HG03045 (cell line): ENCODE measurements around the gene LSM14B.
"Not testable (repeated sequence)": the region's sequence is repeated elsewhere in the genome, so short reads cannot be mapped to it uniquely, and the experiment has no call there.

ENCODE experiments used
- ATAC-seq: cut with Tn5 transposase; IDR thresholded peaks from one replicate; pipeline ENCODE4 v1.9.1; 2021; ENCODE audit warnings: mild to moderate bottlenecking, moderate library complexity; ENCODE audit not compliant: unreplicated experiment

LSM14B gene

DNA sequence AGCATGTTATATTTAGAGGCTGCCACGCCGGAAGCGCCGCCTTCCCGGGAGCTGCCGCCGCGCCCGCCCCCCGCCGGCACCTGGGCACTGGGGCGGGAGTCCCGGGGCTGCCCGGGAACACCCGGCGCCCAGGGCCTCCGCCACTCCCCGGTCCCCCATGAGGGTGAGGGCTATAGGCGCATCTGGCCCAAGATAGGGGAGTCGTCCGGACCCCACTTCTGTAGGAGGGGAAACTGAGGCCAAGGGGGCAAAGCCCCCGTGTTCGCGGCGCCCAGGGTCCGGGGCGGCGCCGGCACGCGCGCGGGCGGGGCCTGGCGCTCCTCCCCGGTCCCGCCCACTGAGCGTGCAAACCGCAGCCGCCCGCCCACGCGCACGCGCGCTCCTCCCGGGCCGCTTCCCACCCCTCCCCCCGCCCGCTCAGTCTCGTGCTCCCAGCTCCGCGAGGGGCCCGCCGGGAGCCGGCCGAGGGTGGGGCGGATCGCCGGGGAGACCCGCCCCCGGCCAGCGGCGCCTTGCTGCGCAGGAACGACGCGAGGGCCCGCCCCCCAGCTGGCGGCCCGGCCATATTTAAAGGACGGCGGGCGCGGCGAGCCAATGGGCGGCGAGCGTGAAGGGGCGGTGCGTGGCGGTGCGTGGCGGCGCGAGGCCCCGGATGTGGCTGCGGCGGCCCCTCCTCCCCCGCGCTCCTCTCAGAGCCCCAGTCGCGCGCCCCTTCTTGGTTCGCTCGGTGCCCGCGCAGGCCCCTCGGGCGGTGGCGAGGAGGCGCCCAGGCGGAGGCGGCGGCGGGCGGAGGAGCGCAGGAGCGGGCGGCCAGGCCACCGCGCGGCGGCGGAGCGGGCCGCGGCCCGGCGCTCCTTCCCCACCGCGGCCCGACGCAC lies at the start of gene LSM14B:
Gene LSM14B, plus strand, starts transcription at position 700 of the 878 bp plus-strand sequence. CDS start 192 bp downstream, outside the sequence.
- peak; percentile 80 for ATAC-seq

DNA sequence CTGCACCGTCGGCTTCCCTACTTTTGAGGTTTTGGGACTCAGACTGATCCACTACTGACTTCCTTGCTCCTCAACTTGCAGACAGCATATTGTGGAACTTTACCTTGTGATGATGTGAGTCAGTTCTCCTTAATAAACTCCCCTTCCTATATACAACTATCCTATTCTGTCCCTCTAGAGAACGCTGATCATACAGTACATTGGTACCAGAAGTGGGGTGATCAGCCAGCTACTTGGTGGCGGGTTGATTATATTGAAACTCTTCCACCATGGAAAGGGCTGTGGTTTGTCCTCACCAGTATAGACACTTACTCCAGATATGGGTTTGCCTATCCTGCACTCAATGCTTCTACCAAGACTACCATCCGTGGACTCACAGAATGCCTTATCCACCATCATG lies 49.0 kb upstream of the LSM14B start:
- ATAC-seq = no peak

DNA sequence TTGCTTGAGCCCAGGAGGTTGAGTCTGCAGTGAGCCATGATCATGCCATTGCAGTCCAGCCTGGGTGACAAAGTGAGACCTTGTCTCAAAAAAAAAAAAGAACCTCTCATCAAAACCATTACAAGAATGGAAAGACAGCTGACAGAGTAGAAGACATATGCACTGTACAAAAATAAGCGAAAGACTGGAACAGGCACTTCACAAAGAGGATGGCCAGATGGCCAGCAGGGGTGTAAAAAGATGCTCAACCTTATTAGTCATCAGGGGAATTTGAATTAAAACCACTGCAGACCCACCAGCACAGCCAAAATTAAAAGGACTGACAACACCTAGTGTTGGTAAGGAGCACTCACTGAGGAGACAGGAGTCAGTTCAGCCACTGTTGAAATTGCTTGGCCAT lies 43.1 kb upstream of the LSM14B start:
- ATAC-seq = no peak

DNA sequence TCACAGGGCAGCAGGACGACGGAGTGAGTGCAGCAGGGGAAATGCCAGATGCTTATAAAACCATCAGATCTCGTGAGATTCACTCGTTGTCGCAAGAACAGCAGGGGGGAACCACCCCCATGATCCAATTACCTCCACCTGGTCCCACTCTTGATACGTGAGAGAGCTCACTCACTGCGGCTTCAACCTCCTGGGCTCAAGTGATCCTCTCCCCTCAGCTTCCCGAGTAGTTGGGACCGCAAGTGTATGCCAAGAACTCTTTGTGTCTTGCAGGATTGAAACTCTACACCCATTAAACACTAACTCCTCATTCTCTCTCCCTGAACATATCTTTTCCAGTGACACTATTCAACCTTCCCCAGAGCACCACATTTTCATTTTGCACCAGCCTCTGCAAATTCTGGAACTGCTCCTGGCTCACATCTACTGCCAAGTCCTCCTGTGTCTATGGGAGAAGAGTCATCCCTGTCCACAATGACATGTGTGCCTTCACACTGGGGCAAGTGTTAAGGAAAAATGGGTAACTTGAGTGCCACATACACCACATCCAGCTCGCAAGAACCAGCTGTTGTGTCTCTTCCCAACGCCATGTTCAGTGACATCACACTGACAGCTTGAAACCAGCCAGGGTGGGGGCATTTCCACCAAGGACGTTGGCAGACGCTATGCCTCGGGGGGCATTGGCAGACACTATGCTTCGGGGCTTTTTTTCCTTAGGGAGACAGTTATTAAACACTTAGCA lies 41.9 kb upstream of the LSM14B start:
- no peak for ATAC-seq

DNA sequence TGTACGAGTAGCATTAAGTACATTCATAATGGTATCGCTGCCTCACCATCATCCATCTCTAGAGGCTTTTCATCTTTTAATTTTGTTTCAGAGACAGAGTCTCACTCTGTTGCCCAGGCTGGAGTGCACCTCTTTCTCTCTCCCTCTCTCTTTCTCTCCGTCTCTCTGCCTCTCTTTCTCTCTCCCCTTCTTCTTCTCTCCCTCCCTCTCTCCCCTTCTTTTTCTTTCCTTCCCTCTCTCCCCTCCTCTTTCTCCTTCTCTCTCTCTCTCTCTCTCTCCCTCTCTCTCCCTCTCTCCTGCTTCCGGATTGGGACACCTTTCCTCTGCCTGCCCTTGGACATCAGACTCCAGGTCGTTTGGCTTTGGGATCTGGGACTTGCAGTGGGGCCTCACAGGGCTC lies 39.0 kb upstream of the LSM14B start:
- no peak for ATAC-seq

DNA sequence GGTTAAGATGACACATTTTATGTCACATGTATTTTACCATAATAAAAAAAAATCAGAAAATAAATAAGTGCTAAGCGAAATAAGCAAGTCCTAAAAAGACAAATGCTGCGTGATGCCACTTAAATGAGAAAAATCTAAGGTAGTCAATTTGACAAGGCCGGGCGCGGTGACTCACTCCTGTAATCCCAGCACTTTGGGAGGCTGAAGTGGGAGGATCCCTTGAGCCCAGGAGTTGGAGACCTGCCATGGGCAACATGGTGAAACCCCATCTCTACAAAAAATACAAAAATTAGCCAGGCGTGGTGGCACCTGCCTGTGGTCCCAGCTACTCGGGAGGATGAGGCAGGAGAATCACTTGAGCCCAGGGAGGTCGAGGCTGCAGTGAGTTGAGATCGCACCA lies 38.1 kb upstream of the LSM14B start:
- not testable (repeated sequence) for ATAC-seq

DNA sequence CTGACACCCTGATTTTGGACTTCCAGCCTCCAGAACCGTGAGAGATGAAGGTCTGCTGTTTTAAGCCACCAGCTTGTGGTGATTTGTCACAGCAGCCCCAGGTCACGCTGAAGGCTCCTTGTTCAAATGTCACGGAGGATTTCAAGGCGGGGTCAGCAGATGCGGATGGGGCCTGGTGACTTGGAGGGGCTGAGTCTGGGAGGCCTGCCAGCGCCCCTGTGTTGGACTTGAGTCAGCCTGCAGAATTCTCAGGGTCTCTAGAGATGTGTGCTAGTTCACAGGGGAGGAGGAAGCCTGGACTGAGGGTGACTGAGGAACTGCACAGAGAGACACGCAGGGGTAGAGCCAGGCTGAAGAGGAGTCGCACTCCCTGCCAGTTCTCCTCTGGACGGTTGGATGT lies 37.1 kb upstream of the LSM14B start:
- ATAC-seq = no peak

DNA sequence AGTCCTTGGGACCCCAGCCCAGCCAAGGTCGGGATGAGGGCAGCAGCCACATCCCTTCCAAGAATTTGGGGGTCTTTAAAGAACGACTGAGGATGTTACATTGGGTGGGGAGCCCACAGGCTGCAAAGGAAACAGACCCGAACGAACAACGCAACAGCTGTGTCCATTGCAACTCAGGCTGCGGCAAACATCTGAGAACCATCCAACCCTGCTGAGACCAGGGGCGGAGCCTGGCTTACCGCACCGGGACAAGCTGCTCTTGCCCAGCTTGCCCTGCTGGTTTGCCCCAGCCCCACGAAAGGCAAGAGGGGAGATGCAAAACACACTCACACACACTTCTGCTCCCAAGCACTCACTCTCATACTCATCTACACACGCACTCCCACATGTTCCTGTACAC lies 35.0 kb upstream of the LSM14B start:
- no peak for ATAC-seq

DNA sequence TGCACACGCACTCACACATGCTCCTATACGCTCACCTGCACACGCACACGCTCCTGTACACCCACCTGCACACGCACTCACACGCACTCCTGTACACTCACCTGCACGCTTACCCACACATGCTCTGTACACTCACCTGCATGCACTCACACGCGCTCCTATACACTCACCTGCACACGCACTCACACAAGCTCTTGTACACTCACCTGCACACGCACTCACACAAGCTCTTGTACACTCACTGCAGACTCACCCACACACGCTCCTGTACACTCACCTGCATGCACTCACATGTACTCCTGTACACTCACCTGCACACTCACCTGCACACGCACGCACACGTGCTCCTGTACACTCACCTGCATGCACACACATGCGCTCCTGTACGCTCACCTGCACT lies 34.6 kb upstream of the LSM14B start:
- ATAC-seq = no peak

DNA sequence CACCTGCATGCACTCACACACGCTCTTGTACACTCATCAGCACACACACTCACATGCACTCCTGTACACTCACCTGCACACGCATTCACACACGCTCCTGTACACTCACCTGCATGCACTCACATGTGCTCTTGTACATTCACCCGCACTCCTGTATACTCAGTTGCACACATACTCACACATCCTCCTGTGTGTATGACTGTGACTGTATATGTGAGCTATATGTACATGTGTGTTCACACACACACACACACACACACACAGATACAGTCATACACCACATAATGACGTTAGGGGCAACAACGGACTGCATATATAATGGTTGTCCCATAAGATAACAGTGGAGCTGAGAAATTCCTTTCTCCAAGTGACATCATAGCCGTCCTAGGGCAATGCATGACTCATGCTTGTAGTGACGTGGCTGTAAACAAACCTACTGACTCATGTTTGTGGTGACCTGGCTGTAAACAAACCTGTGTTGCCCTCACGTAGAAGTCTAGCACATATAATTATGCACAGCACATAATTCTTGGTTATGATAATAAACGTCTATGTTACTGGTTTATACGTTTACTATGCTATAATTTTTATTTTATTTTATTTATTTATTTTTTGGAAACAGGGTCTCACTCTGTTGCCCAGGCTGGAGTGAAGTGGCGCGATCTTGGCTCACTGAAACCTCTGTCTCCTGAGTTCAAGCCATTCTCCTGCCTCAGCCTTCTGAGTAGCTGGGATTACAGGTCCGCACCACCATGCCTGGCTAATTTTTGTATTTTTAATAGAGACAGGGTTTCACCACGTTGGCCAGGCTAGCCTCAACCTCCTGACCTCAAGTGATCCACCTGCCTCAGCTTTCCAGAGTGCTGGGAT lies 33.8 kb upstream of the LSM14B start:
- no peak for ATAC-seq

DNA sequence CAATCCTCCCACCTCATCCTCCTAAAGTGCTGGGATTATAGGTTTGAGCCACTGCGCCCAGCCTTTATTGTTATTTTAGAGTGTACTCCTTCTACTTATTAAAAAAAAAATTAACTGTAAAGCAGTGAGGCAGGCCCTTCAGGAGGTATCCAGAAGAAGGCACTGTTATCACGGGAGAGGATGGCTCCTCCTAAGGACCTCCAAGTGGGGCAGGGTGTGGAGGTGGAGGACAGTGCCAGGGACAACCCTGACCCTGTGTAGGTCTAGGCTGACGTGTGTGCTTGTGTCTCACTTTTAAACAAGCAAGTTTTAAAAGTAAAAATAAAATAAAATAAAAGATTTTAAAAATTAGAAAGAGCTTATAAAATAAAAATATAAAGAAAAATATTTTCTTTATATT lies 32.9 kb upstream of the LSM14B start:
- ATAC-seq = no peak

DNA sequence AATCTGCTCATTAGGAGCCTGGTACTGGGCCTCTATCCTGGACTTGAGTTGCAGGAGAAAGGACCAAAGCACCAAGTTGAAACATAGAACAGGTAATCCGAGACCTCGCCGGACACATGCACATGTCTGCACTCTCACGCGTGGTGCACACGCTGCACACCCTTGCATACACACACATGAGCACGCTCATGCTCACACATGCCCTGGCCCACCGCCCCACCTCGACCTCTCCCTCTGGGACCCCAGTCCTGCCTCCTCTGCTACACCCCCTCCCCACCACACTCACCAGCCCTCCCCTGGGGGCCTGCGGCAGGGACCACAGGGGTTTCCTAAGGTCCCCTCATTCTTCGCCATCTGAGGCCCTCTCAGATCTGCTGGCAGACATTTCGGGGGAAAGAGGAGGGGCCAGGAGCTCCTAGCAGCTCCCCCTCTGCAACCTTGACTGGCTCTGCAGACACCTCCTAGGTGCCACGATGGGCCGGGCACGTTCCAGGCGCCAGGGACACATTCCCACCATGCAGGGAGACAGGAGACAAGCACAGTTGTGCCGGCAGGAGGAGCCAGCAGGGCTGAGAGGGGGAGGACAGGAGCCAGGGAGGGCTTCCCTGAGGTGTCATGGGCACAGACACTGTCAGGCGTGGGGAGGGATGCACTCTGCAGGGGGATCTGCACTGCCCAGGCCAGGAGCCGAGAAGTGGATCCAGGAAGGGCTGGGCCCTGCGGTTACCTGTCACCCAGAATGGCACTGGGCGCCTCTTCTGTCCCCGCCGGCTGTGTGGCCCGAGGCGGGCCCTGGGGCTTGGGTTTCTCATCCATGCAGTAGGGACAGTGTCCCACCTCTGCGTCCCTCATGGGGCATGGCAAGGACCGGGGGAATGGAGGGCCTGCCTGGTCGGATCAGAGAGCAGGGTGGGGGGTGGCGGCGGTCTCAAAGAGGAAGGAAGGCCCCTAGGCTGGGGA lies 25.6 kb upstream of the LSM14B start:
- no peak for ATAC-seq

DNA sequence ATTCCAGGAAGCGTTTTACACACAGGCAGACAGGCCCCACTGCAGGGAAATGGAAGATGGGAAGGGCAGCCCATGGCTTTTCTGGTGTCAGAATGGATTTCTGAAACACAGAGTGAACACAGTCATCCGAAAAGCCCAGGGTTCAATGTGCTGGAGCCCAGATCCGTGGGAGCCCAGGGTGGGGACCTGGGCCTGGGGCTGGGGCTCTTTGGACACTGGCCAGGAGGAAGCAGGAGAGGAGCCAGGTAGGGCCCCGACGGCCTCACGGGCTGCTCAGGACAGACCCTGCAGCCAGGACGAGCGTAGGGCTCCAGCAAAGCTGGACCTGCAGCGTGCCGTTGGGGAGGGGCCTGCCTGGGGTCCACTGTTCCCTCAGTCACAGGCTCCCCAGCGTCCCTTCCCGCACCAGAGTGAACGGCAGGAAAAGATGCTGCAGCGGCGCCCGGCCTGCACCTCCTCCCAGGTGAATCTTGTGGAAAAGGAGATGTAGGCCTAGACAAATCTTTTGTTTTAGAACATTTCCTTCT lies 24.3 kb upstream of the LSM14B start:
- ATAC-seq = no peak

DNA sequence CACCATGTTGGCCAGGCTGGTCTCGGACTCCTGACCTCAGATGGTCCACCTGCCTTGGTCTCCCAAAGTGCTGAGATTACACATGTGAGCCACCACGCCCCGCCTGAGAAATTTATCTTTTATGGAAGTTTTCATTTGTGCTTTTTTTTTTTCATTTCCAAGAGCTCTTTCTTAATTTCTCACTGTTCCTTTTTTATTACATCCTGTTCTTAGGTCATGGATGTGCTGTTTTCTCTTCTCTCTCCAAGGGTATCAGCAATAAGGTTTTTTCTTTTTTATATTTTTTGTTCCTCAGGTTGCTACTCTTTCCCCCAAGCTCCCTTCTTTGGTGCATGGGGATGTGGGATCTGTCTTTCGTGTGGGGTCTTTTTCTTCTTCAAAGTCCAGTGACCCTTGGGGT lies 21.2 kb upstream of the LSM14B start:
- ATAC-seq = no peak

DNA sequence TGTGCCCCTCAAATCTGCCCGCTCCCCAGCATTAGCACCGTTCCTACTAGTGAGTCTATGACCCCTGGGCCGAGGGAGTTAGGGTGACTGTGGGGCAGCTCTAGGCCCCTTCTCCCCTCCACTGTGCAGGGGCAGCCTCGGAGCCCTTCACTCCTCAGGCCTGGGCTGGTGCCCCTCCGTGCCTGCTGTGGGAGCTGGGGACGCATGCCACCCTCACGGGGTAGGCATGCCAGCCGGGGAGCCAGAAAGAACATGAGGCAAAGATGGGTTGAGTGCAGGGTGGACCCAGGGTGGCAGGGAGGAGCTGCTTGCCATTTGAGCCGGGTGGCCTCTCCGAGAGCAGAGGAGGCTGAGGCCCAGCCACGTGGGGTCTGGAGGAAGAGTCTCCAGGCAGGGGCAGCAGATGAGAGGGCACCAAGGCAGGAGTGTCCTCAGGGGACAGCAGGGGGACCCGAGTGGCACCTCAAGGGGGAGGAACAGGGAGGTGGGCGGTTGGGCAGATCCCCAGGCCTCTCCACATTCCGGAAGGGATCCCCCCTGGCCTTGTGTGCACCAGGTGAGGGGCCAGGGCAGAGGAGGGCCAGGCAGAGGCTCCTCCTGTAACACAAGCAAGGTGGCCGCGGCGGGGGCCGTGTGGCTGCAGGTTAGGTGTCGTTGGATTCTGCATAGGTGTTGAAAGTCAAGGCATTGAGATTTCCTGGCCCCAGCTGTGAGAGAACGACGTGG lies 18.6 kb upstream of the LSM14B start:
- ATAC-seq = no peak

DNA sequence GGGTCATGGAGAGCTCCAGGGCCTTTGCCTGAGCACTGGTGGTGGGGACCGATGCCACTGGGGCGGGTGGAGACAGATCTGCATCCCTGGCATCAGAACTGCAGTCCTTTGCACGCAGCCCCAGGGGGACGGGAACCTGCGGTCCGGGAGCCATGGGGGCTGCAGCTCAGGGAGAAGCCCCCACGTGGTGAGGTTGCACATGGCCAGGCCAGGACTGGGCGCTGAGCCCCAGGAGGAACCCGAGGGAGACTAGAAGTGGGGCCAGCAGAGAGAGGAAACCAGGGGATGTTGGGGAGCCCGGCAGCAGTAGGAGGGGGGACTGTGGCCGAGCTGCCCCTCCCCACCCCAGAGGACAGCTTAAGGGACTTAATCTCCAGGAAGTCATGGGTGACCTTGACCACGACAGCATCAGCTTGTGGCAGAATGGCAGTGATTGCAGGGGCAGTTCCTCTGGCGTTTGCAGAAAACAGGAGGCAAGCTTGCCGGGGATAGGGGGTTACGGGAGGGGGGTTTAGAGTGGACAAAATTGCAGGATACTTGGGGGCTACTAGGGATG lies 18.0 kb upstream of the LSM14B start:
- ATAC-seq = no peak

DNA sequence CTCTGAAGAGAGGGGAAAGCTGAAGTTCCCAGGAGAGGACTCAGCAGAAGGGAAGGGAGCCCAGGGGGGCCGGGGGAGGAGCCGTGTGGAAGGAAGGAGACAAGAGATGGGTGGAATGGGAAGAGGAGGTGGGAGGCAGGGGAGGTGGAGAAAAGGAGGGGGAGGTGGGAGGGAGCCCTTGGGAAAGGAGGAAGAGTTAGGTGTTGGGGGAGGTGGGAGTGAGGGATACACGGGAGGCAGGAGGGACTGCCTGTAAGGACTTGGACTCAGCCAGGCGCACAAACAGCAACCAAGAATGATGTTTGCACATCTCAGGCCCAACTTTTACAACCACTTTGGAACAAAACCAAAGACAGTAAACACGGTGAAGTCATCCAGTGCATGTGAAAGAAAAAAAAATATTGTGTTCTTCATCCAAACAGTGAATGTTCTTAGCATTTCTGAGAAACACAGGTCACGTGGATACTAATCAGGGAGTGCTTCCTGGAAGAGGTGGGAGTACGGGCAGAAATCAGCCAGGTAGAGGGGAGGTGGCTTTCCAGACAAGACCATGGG lies 17.4 kb upstream of the LSM14B start:
- ATAC-seq = no peak

DNA sequence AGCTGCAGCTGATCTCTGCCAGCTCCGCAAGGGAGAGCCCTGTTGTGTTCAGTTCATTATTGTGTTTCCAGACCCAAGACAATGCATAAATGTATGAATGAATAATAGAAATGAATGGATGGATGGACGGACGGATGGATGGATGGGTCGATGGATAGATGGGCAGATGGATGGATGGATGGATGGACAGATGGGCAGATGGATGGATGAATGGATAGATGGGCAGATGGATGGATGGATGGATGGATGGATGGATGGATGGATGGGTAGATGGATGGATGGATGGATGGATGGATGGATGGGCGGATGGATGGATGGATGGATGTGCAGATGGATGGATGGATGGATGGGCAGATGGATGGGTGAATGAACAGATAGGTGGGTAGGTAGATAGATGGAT lies 16.7 kb upstream of the LSM14B start:
- ATAC-seq = no peak

DNA sequence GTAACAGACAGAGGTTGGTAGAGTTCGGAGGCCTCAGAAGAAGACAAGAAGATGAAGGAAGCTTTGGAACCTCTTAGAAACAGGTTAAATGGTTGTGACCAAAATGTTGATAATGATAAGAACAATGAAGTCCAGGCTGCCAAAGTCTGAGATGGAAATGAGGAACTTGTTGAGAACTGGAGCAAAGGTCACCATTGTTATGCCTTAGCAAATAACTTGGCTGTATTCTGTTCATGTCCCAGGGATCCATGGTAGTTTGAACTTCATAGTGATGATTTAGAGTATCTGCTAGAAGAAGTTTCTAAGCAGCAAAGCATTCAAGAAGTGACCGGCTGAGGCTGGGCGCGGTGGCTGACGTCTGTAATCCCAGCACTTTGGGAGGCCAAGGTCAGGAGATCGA lies 11.1 kb upstream of the LSM14B start:
- ATAC-seq = no peak
